GM08714 (cell line): ENCODE measurements around the gene ARHGAP24.
"Not testable (repeated sequence)": the region's sequence is repeated elsewhere in the genome, so short reads cannot be mapped to it uniquely, and the experiment has no call there.

Source experiments
- H3K4me3 ChIP-seq: fragments of 200-500 bp; sonication (Bioruptor generic); 2 replicates; pipeline ENCODE4 v1.5.1; 2014; ENCODE audit warnings: mild to moderate bottlenecking, low read length, inconsistent platforms
- ZNF274 ChIP-seq: IDR thresholded peaks from 2 replicates; pipeline ENCODE4 v1.6.1; 2012; ENCODE audit warnings: mild to moderate bottlenecking, low read depth, low read length

Gene ARHGAP24

GRCh38 chr4:85995361-85995760 lies 520.4 kb downstream of the ARHGAP24 start:
- no peak overlapping the region for H3K4me3 ChIP-seq
- no peak for TF ChIP-seq ZNF274

- no peak overlapping the region for H3K4me3 ChIP-seq
- TF ChIP-seq ZNF274: no peak
These were observed 526.6 kb downstream of the ARHGAP24 start for GRCh38 chr4:86001591-86001990.

GRCh38 chr4:86004030-86004429 lies 529.1 kb downstream of the ARHGAP24 start:
- H3K4me3 ChIP-seq: no peak overlapping the region
- no peak for TF ChIP-seq ZNF274

- TF ChIP-seq ZNF274: no peak
- H3K4me3 ChIP-seq: no peak overlapping the region
These were observed 531.1 kb downstream of the ARHGAP24 start for GRCh38 chr4:86006057-86006456.

GRCh38 chr4:86007042-86007441 lies 532.1 kb downstream of the ARHGAP24 start:
- TF ChIP-seq ZNF274: no peak
- H3K4me3 ChIP-seq: no peak overlapping the region

- TF ChIP-seq ZNF274: no peak
- H3K4me3 ChIP-seq: no peak overlapping the region
These were observed 536.2 kb downstream of the ARHGAP24 start for GRCh38 chr4:86011117-86011516.

- H3K4me3 ChIP-seq: no peak overlapping the region
- TF ChIP-seq ZNF274: no peak
These were observed 538.7 kb downstream of the ARHGAP24 start for GRCh38 chr4:86013621-86014020.

GRCh38 chr4:86014599-86014998 lies 539.6 kb downstream of the ARHGAP24 start:
- no peak for TF ChIP-seq ZNF274
- no peak overlapping the region for H3K4me3 ChIP-seq

- no peak for TF ChIP-seq ZNF274
- H3K4me3 ChIP-seq: no peak overlapping the region
These were observed 540.7 kb downstream of the ARHGAP24 start for GRCh38 chr4:86015412-86016350.

- no peak overlapping the region for H3K4me3 ChIP-seq
- no peak for TF ChIP-seq ZNF274
These were observed 544.4 kb downstream of the ARHGAP24 start for GRCh38 chr4:86019362-86019761.

- TF ChIP-seq ZNF274: no peak
These were observed 545.0 kb downstream of the ARHGAP24 start for GRCh38 chr4:86019906-86020305.

GRCh38 chr4:86021671-86022070 lies 546.7 kb downstream of the ARHGAP24 start:
- not testable (repeated sequence) for H3K4me3 ChIP-seq

More at GRCh38 chr4:86019906-86020305, 545.0 kb downstream of the ARHGAP24 start:
- no peak overlapping the region for H3K4me3 ChIP-seq

GRCh38 chr4:86026720-86027119 lies 551.8 kb downstream of the ARHGAP24 start:
- no peak overlapping the region for H3K4me3 ChIP-seq
- TF ChIP-seq ZNF274: no peak

- no peak for TF ChIP-seq ZNF274
- no peak overlapping the region for H3K4me3 ChIP-seq
These were observed 557.0 kb downstream of the ARHGAP24 start for GRCh38 chr4:86031927-86032326.

- no peak overlapping the region for H3K4me3 ChIP-seq
- TF ChIP-seq ZNF274: no peak
These were observed 557.6 kb downstream of the ARHGAP24 start for GRCh38 chr4:86032476-86033022.
